Activated T-cell treated with anti-CD3 and anti-CD28 coated beads for 48 hours (primary cell): ENCODE measurements around the gene ADAMTS8.

Source experiments
- DNase-seq: peaks from one replicate; pipeline ENCODE4 v3.0.0-alpha.2; 2020; ENCODE audit warnings: low read depth

The ADAMTS8 gene

DNA sequence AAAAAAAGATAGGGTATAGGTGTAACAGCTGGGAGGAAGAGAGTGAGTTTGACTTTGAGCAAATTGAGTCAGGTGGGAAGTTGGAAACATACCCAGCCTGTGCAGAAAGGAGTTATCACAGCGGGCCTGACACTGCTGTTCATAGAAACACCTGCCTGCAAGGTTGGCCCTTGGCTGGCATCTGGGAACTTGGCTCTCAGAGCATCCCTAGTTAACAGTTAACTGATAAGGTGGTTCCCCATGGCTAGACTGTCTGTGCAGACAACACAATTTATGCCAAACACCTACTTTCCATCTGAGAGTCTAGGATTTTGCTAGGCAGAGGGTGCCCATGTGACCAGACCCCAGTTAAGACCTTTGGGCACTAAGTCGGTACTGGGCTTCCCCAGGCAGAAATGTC lies 31.4 kb downstream of the ADAMTS8 start:
- DNase-seq: no peak

DNA sequence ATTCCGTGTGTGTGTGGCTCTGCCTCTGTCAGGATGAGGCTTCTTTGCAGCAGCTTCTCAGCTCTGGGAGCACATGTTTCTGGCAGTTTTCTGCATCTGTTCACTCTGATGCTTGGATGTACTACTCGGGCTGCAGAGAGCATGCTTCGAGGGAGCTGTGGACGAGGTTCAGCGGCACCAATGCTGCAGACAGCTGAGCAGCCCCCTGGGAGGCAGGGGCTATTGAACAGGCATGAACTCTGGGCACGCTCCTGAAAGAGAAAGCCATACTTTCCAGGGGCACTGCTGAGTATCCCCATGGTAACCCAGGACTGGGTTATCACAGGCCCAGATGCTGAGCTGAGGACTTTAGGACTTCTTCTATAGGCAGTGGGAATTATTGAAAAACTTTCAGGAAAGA lies 33.8 kb downstream of the ADAMTS8 start:
- DNase-seq: no peak

DNA sequence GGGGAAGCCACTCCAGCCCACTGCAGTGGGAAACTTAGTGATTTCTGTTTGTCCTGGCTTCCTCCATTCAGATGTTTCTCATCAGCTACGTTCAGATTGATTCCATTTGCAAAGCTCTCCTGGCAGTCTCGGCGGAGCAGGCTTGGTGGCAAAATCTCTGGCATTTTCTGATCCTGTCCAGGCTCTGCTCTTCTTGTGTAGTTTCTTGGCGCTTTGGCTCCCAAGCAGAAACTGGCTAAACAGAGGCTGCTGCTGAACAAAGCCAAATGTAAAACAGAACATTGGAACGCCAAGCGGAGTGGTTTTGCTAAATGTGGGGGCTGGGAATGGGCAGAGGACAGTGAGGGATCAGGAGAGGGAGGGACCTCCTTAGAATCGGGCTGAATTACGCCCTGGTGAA lies 36.7 kb downstream of the ADAMTS8 start:
- DNase-seq: no peak

DNA sequence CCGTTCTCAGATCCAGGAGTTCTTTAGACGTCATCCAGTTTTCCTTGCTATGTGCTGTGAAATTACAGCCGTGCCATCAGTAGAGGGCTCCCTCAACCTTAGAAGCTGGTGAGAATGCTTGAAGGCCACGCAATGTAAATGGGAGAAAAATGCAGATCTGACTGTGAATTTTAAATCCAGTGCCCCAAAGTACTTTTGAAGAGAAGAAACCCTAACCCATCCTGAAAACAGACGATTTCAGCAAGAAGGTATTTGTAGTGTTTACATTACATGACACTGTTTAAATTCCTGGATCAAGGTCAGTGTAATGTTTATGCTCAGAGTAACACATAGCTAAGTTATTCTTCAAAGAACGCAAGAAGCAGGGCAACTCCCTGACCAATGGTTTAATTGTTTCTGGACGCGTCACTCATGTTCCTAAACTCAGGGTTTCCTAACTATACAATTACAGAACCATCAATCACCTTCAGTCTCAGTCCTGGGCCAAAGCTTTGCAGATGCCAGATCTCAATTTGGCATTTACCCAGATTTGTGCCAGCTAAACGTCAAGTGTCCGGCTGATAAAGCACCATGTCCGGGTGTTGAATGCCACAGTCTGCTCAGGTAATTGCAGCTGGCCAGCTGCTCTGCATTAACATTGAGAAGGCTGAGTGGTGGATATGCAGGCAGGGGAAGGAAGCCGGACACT lies 38.2 kb downstream of the ADAMTS8 start:
- no peak for DNase-seq

DNA sequence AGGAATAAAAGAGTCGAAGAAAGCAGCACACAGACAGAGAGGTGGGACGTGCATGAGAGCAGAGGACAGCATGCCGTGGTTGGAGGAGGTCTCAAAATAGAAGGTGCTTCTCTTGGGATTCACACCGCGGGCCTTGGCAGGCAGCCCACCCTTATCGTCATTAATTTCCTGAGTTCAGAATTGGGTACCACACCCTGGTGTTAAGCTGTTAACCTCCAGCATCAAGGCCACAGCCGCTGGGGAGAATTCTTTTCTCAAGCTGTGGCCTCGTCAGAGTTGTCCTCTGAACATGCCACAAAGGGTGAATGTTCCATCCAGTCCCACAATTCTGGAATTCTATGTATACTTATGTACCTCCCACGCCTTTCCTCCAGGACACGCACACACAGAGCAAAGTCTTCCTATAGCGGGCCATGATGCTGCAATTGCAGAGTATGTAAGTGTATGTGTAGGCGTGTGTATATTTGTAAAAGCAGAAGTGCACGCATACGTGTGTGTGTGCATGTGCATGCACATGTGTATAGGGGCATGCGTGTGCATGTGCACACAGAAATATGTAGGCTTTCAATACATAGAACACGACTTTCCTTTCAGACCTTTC lies 39.0 kb downstream of the ADAMTS8 start:
- DNase-seq: no peak

DNA sequence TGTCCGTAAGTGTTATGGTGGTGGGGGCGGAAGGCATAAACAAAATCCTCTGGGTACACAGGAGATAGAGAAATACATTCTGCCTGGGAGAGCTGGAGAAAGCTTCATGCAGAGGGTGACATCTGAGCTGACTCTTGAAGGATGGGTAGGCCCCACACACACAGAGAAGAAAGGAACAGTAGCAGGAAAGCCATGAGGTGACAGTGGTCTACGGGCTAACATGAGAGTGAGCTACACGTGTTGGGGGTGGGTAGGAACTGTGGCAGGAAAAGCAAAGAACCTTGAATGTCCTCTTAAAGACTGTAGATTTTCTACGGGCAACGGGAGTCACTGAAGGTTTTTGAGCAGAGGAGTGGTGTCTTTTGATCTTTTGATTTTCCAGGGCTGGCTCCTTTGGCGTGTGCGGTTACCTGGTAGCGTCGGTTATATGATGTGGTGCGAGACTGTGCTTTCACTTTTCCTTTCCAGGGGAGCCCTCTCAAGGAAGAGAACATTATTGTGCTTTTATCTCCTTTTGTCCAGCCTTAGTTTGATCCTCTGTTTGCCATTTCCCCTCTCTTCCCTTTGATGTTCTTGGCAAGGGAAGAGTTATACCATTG lies 39.7 kb downstream of the ADAMTS8 start:
- DNase-seq: no peak

DNA sequence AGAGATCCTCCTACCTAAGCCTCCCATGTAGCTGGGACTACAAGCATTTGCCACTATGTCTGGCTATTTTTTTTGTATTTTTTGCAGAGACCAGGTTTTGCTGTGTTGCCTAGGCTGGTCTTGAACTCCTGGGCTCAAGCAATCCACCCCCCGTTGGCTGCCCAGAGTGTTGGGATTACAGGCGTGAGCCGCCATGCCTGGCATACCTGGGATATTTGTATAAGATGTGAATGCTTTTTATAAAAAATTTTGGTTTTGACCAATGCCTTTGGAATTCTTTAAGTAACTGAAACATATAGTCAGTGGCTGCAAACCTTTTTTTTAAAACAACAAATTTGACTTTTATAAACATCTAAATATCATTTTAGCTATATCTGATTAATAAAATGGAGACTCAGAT lies 42.4 kb downstream of the ADAMTS8 start:
- DNase-seq: no peak

DNA sequence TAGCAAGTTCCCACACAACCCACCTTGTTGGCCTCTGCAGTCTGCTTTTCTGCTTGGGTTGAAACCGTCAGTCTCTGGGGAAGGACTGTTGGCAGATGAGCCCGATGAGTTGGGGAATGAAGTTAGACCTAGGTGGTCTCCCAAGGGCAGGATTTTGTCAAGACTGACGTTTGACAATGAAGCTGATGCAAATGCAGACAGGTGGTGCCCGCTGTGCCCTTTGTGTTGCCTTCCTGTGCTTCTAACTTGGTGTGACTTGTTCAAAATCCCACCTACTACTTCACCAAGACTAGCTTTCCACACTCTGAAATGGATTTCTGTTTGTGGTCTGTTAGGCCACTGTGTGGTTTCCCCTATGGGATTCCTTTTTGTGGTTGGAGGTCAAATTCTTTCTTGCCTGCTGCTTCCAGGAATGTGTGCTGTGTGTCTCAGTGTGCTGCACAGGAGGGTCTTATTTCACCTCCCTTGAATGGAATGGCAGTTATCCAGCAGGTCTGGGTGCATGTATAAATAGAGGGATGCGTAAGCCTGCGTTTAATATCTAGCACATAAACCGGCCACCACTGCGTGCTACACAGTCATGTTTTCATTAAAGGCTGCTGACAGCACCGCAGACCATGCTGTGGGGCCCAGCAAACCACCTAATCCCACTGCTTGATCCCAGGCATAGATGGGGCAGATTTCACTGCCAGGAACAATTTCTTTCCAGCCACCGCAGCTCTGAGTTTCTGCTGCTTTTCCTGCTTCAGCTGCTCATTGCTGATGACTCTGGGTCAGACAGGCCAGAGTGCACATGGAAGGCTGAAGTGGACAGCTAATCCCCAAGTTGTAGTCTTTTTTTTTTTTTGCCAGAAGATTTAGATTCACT lies 44.8 kb downstream of the ADAMTS8 start:
- no peak for DNase-seq

DNA sequence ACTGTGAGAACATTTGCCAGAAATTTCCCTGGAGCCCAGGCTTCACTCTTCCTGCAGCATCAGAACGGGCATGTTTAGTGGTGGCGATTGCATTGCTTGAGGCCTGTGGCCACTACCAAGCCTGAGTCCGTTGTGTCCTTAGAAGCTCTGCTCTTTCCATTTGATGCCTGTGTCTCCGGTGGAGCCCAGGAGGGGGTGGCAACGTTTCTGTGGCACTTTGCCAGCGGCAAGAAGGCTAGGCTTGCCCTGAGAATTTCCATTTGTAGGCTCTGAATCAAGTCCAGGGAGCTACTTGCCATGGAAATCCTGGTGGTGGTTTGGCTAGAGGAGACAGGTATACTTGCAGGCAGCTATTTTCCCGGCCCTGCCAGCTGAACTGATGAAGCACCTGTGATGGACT lies 47.1 kb downstream of the ADAMTS8 start:
- no peak for DNase-seq

DNA sequence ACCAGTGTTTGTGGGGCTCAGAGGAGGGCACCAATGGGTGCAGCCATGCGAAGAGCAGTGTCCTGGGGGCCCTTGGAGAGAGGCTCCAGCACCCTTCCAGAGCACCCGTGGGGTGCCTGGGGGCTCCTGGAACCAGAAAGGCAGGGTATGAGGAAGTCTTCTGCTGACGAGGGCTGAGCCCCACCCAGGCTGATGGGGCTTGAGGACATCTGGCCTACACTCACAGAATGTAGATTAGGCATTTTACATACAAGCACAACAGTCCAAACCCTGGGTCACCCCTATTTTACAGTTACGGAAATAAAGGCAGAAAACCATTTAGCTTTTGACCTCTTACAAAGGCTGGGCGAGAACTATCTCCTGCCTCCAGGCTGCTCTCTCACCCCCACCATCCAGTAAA lies 47.6 kb downstream of the ADAMTS8 start:
- DNase-seq: no peak

DNA sequence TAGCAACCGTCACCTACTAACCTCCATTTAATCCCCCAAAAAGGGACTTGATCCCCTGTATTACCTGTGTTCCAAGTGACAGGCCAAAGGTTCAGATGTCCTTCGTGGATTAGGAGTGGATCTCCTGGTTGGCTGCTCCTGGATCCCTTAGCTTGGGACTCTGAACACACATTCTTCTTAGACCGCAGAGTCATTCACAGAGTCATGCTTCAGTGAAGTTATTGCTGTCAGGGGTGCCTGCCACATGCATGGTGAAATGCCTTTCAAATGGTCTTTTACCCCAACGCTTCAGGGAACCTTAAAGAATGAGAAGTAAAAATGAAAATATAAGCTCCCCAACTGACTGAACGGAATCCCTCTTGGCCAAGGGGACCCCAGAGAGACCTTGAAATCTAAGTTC lies 49.1 kb downstream of the ADAMTS8 start:
- no peak for DNase-seq

DNA sequence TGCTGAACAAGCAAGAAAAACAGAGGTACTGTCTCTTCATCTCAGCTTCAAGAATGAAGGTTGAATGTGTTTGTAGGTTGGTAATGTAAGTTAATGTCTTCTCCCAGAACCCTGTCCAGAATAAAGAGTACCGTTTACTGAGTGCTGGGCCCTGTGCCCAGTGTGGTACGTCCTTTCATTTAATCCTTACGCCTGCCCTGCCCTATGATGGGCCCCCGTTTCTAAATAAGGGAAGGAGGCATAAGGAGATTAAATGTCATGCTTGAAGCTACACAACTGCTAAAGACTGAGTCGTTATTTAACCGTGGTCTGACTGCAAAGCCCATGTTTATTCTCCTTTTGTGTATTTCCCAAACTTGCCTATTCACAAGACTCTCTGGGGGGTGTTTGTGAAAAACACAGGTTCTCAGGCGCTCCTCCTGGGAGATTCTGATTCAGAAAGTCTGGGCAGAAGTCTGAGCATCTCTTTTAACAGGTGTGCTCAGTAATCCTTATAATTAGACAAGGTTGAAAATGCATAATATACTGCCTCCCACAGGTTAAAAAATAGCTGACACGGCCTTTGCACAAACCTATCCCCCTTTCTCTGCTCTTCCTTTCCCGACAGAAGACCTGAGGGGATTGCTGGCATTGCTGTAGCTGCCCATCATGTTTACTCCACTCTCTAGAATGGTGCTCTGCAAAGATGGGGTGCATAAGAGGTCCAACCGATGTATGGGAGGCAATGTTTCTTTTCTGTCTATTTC lies 57.4 kb downstream of the ADAMTS8 start:
- DNase-seq: no peak

DNA sequence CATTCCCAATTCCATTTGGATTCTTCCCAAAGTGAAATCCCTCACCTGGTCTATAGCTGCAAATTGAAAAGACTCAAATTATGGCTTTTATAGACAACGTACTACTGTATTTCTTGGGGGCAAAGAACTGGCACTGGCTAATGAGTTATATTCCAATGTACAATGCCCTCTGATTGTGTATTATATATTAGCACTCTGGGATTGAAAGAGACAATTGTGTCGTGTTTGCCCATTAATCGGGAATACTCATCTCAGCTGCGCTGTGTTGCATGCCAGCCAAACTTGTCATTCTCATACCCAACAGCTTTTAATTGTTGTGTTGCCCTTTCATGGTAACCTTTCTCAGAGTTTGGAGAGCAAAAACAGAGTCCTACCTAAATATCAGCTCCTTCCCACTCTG lies 58.7 kb downstream of the ADAMTS8 start:
- no peak for DNase-seq

DNA sequence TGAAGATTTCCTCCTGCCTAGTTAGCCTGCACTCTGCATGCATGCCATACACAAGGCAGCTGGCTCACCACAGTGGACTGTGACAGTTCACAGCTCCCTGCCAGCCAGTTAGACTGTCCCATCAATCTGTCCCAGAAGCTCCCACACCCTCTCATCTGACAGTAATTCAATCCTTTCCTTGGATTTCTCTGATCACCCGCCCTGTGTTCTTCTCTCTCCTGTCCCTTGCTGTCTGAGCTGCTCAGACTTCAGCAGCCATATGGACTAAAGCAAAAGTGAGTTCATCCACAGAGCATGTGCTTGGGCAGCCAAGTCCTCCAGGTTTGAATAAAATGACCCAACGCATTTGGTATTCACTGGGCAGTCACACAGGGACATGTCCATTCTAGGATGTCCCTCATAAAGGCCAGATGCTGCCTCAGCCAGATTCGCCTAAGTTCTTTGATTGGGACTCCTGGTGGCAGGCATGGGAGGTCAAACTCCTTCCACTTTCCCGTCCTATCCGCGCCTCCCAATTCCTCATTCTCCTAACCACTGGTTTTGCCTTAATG lies 59.2 kb downstream of the ADAMTS8 start:
- no peak for DNase-seq

DNA sequence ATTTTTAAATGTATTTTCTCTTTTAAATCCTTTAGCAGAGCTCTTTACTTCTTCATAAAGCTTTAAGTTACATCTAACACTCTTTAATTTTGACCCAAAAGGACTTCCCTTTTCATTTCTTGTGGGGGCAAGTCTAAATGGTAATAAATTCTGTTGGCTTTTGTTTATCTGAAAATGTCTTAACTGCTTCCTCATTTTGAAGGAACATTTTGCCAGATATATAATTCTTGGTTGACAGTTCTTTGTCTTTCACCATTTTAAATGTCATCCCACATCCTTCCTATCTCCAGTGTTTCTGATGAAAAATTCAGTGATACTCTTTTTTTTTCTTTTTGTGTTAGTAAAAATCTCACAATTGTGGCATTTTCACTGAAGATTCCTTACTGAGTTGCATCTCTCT lies 69.0 kb downstream of the ADAMTS8 start:
- DNase-seq: no peak

DNA sequence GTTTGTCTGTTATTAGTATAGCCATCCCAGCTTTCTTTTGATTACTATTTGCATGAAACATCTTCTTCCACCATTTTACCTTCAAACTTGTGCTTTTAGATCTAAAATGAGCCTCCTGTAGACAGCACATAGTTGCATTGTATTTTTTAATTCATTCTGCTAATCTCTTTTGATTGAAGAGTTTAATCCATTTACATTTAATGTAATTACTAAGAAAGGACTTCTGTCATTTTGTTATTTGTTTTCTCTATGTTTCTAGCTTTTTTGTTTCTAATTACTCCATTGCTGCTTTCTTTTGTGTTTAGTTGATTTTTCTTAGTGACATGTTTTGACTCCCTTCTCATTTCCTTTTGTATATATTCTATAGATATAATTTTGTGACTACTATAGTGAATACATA lies 70.0 kb downstream of the ADAMTS8 start:
- no peak for DNase-seq
